ENCODE results near the gene APBB2. TPM values are rescaled to one million over a fixed set of nuclear protein-coding genes. Genes with fewer than 3 reads are reported as not detected.

The APBB2 gene
- total and polyA plus RNA-seq, 2 of the 4 experiments (the other 2 are of a cell fraction), result 47.9 to 75.5 TPM

- CTCF ChIA-PET, result no interaction called here
- POLR2A ChIA-PET (ENCODE audit: unreplicated experiment), result no interaction called here
- Histone ChIP-seq H3K9me1 (ENCODE audit: insufficient read depth, low read length) (peaks cover 8% of the 10 kb centered on the region; the same call in 1 of the 2 replicates), H4K91ac (ENCODE audit: insufficient read depth, low read depth, low read length) (no peak overlapping the region), H2BK5ac (ENCODE audit: low read depth, low read length, poor library complexity, severe bottlenecking) (no peak overlapping the region), H2AK9ac (replicated peaks; ENCODE audit: low read depth, low read length, poor library complexity) (no peak overlapping the region), H4K8ac (ENCODE audit: low read depth in 2 of 2, low read length in 2 of 2) (no peak overlapping the region), H3K18ac (ENCODE audit: low read depth, low read length) (no peak overlapping the region), H2AK5ac (ENCODE audit: low read depth, low read length) (no peak overlapping the region), H3K27ac (ENCODE audit: insufficient read depth, low read length) (no peak overlapping the region), H3K9me3 (ENCODE audit: control insufficient read depth, insufficient read depth, low read length) (no peaks in the 10 kb centered on the region), H2BK20ac (ENCODE audit: low read depth, low read length) (no peak overlapping the region), H4K5ac (ENCODE audit: low read depth, low read length) (no peak overlapping the region), H3K27me3 (ENCODE audit: control insufficient read depth, insufficient read depth, low read length) (no peaks in the 10 kb centered on the region), H3K4me1 (ENCODE audit: control insufficient read depth, insufficient read depth, low read length) (no peaks in the 10 kb centered on the region), H3K23ac (ENCODE audit: low read depth, low read length) (no peak overlapping the region), H3K79me1 (ENCODE audit: low read depth in 1 of 2, low read length in 2 of 2) (peaks cover 12 to 33% of the 10 kb centered on the region in 2 experiments), H3K4me2 (ENCODE audit: low read depth, low read length) (no peak overlapping the region), H3K9ac (ENCODE audit: low read depth, low read length) (no peak overlapping the region), H2BK15ac (ENCODE audit: low read depth, low read length) (no peak overlapping the region), H2BK120ac (ENCODE audit: low read depth, low read length) (no peak overlapping the region), H4K20me1 (ENCODE audit: insufficient read depth, low read length) (no peaks in the 10 kb centered on the region), H3K36me3 (ENCODE audit: control insufficient read depth, insufficient read depth, low read length) (no peaks in the 10 kb centered on the region), H2AFZ (replicated peaks; ENCODE audit: low read length, poor library complexity) (no peak overlapping the region), H3K4ac (ENCODE audit: low read depth, low read length) (no peak overlapping the region), H3K56ac (ENCODE audit: extremely low read depth, insufficient read depth, low read length) (no peak overlapping the region), H3K4me3 (ENCODE audit: insufficient read depth, low read depth, low read length) (no peak overlapping the region), H3K14ac (replicated peaks; ENCODE audit: low read depth, low read length) (no peak overlapping the region)
- no TSS peak for BruUV-seq (replicated peaks)
- in situ Hi-C loops (cut with MboI; ENCODE audit: low sequenced_read_pairs), result no loop called here
- DNase-seq (no peak), ATAC-seq (ENCODE audit: low read depth) (no peak)
- intact Hi-C loops (cut with micrococcal nuclease), result loop anchor here (5.0 kb wide), 1 partner anchor 34 kb away; no protein-coding TSS in a partner anchor
- 94% methylated on average over 6 of the region's 11 CpGs; no CpG with 5 or more reads in 1 of the 2 experiments for WGBS, 2 experiments (ENCODE audit: extremely low coverage in 2 of 2, insufficient read length in 1 of 2)
- dilution Hi-C loops (cut with HindIII; ENCODE audit: low sequenced_read_pairs, unreplicated experiment), result no loop called here
- no peak for TF ChIP-seq MAFK (IDR thresholded peaks at IDR 0.05; ENCODE audit: low read depth, low read length)
- TF ChIP-seq, protein P1, sequence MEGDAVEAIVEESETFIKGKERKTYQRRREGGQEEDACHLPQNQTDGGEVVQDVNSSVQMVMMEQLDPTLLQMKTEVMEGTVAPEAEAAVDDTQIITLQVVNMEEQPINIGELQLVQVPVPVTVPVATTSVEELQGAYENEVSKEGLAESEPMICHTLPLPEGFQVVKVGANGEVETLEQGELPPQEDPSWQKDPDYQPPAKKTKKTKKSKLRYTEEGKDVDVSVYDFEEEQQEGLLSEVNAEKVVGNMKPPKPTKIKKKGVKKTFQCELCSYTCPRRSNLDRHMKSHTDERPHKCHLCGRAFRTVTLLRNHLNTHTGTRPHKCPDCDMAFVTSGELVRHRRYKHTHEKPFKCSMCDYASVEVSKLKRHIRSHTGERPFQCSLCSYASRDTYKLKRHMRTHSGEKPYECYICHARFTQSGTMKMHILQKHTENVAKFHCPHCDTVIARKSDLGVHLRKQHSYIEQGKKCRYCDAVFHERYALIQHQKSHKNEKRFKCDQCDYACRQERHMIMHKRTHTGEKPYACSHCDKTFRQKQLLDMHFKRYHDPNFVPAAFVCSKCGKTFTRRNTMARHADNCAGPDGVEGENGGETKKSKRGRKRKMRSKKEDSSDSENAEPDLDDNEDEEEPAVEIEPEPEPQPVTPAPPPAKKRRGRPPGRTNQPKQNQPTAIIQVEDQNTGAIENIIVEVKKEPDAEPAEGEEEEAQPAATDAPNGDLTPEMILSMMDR (conservative IDR thresholded peaks at IDR 0.05; ENCODE audit: low read depth, low read length), result no peak
- TF ChIP-seq RCOR1 (IDR thresholded peaks at IDR 0.05; ENCODE audit: insufficient replicate concordance, low read length), result no peak
- no peak for TF ChIP-seq CEBPB (IDR thresholded peaks at IDR 0.05; ENCODE audit: low read depth, low read length)
- TF ChIP-seq NFE2L2 (IDR thresholded peaks at IDR 0.05; ENCODE audit: low read depth, low read length), result no peak
- no peak for TF ChIP-seq BHLHE40 (IDR thresholded peaks at IDR 0.05; ENCODE audit: low read depth, low read length)
- no peak for TF ChIP-seq RAD21 (IDR thresholded peaks at IDR 0.05; ENCODE audit: low read length)
- no peak for TF ChIP-seq USF2 (IDR thresholded peaks at IDR 0.05; ENCODE audit: low read depth, low read length)
- no peak for TF ChIP-seq MXI1 (IDR thresholded peaks at IDR 0.05; ENCODE audit: borderline replicate concordance, low read depth, low read length)
- TF ChIP-seq RFX5 (IDR thresholded peaks at IDR 0.05; ENCODE audit: low read depth, low read length), result no peak
- no peak for TF ChIP-seq CHD1 (IDR thresholded peaks at IDR 0.05; ENCODE audit: low read depth, low read length)
- TF ChIP-seq FOS (IDR thresholded peaks at IDR 0.05; ENCODE audit: low read depth, low read length), result no peak
- TF ChIP-seq MAZ (IDR thresholded peaks at IDR 0.05; ENCODE audit: borderline replicate concordance, low read depth, low read length), result no peak
- no peak for TF ChIP-seq SMC3 (IDR thresholded peaks at IDR 0.05; ENCODE audit: low read depth, low read length)
- no peak for TF ChIP-seq POLR2A (IDR thresholded peaks at IDR 0.05; ENCODE audit: low read depth, low read length)
Measured at GRCh38 chr4:41050880-41051775, 163.2 kb downstream of the APBB2 start.

Data from IMR-90 (cell line).